Tibial artery (tissue), 4 donors: ENCODE data around the gene GPBP1.

Experiments used
- DNase-seq, 2 donors: peaks; one replicate each; pipeline ENCODE4 v3.0.0-alpha.2; 2019
- H3K27ac ChIP-seq, 2 donors: fragments of 200-600 bp; sonication (generic) in 1 of 2; 1 replicate in 1 of 2; 2 replicates in 1 of 2; pipeline ENCODE4 v1.5.1; 2018 to 2019; ENCODE audit warnings: mild to moderate bottlenecking in 1 of 2
- H3K27me3 ChIP-seq, 2 donors: fragments of 200-600 bp; sonication (generic) in 1 of 2; one replicate each; pipeline versions ENCODE4 v1.5.1 to v1.6.0; 2016 to 2019
- H3K36me3 ChIP-seq, 3 donors: fragments of 200-600 bp; sonication (generic) in 2 of 3; one replicate each; pipeline ENCODE4 v1.5.1; 2016 to 2019; ENCODE audit warnings: mild to moderate bottlenecking in 2 of 3
- H3K4me1 ChIP-seq, 4 donors: fragments of 200-600 bp; sonication (generic) in 2 of 4; 1 replicate in 3 of 4; 2 replicates in 1 of 4; pipeline ENCODE4 v1.5.1; 2016 to 2019
- H3K4me3 ChIP-seq, 2 donors: fragments of 200-600 bp; sonication (generic) in 1 of 2; 1 replicate in 1 of 2; 2 replicates in 1 of 2; pipeline ENCODE4 v1.5.1; 2018 to 2019; ENCODE audit warnings: mild to moderate bottlenecking in 2 of 2
- H3K9me3 ChIP-seq, 3 donors: fragments of 200-600 bp; sonication (generic) in 1 of 3; one replicate each; pipeline ENCODE4 v1.5.1; 2016 to 2019
- intact Hi-C: fragments of 100-400 bp; cut with DNase I; formaldehyde crosslinking; loops from one replicate; pipeline ENCODE4 v1.15.0; 2023; ENCODE audit warnings: low total_unique reads
- TF ChIP-seq, protein P1 (sequence below), 2 experiments: fragments of 200-600 bp in 1 of 2; fragments of 450-650 bp in 1 of 2; IDR thresholded peaks; one replicate each; pipeline ENCODE4 v1.5.1; 2017 to 2019; ENCODE audit warnings: antibody characterized with exemption in 2 of 2, mild to moderate bottlenecking in 1 of 2, moderate library complexity in 1 of 2

Gene GPBP1

DNA sequence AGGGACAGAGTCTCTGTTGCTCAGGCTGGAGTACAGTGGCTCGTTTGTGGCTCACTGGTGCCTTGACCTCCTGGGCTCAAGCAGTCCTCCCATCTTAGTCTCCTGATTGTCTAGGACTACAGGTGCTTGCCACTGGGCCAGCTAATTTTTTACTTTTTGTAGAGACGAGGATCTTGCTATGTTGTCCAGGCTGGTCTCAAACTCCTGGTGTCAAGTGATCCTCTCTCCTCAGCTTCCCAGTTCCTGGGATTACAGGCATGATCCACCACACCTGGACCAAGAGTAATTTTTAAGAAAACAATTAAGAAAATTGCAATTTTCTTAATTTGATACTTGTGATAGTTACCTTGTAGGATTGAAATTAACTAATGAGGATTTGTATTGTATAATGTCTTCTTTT is 73.9 kb downstream of the GPBP1 start:
- Histone ChIP-seq H3K4me1 (no peaks in the 10 kb centered on the region), H3K36me3 (peaks cover 27 to 56% (median 54%) of the 10 kb centered on the region in 3 donors), H3K4me3 (no peak overlapping the region), H3K9me3 (no peaks in the 10 kb centered on the region), H3K27me3 (no peaks in the 10 kb centered on the region), H3K27ac (no peak overlapping the region)
- no peak for DNase-seq
- TF ChIP-seq, protein P1, sequence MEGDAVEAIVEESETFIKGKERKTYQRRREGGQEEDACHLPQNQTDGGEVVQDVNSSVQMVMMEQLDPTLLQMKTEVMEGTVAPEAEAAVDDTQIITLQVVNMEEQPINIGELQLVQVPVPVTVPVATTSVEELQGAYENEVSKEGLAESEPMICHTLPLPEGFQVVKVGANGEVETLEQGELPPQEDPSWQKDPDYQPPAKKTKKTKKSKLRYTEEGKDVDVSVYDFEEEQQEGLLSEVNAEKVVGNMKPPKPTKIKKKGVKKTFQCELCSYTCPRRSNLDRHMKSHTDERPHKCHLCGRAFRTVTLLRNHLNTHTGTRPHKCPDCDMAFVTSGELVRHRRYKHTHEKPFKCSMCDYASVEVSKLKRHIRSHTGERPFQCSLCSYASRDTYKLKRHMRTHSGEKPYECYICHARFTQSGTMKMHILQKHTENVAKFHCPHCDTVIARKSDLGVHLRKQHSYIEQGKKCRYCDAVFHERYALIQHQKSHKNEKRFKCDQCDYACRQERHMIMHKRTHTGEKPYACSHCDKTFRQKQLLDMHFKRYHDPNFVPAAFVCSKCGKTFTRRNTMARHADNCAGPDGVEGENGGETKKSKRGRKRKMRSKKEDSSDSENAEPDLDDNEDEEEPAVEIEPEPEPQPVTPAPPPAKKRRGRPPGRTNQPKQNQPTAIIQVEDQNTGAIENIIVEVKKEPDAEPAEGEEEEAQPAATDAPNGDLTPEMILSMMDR (IDR thresholded peaks at IDR 0.05), result no peak
- intact Hi-C loops, result no loop called here

DNA sequence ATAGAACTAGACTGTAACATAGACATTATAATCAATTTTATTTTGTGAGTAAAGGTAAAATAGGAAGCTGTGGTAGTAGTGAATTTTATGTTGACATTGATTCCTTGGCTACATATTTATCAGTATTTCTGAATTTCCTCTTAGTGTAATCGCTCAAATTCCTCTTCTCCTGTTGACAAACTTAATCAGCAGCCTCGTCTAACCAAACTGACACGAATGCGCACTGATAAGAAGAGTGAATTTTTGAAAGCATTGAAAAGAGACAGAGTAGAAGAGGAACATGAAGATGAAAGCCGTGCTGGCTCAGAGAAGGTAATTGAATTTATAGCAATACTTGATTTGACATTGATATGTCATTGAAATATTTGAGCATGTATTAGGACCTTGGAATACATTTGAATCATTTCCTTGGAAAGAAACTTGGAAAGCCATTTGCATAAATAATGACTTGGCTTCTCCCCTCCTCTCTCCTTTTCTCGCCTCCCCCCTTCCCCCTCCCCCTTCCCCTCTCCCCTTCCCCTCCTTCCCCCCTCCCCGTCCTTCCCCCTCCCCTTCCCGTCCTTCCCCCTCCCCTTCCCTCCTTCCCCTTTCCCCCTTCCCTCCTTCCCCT is 75.5 kb downstream of the GPBP1 start:
- Histone ChIP-seq H3K4me1 (no peaks in the 10 kb centered on the region), H3K27me3 (no peaks in the 10 kb centered on the region), H3K9me3 (no peaks in the 10 kb centered on the region), H3K4me3 (no peak overlapping the region), H3K36me3 (peaks cover 30 to 70% (median 66%) of the 10 kb centered on the region in 3 donors), H3K27ac (no peak overlapping the region)
- no peak for DNase-seq
- TF ChIP-seq, protein P1 (IDR thresholded peaks at IDR 0.05), result no peak
- intact Hi-C loops, result no loop called here

DNA sequence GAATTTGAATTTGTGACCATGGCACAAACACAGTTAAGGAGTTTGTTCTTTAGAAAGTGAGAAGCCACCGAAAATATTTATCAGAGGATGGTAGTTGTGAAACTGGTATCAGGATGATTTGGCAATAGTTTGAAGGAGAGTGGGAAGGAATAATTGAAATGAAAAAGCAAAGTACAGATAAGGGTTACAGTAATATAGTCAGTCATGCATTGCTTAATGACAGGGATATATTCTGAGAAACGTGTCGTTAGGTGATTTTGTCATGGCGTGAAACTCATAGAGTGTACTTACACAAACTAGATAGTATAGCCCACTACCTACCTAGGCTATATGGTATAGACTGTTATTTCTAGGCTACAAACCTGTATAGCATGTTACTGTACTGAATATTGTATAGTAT is 84.2 kb downstream of the GPBP1 start:
- TF ChIP-seq, protein P1 (IDR thresholded peaks at IDR 0.05), result no peak
- H3K36me3 ChIP-seq, result peaks cover 26 to 52% (median 51%) of the 10 kb centered on the region in 3 donors

DNA sequence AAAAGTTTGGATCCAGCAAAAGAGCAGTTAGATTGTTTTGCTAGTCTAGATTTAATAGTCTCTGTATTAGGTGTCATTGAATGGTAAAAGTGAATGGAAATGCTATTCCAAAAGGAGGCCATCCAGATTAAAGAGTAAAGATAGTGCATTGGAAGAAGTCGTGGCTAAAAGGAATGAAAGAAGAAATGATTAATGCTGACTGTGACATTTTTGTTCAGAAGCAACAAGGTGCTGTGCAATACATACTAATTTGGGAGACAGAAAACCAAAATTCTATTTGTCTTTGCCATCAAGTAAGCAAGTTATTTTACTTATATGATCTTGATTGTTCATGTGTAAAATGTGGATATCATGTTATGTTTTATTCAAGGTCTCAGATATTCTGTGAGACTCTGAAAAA is 85.1 kb downstream of the GPBP1 start:
- no peaks in the 10 kb centered on the region for H3K27me3 ChIP-seq
- TF ChIP-seq, protein P1 (IDR thresholded peaks at IDR 0.05), result no peak

More for the DNA sequence above, 84.2 kb downstream of the GPBP1 start:
- peaks cover 0 to 13% (median 2%) of the 10 kb centered on the region in 4 donors for H3K4me1 ChIP-seq
- no peaks in the 10 kb centered on the region for H3K9me3 ChIP-seq
- no peaks in the 10 kb centered on the region for H3K27me3 ChIP-seq
- no peak overlapping the region for H3K4me3 ChIP-seq
- no peak for DNase-seq
- intact Hi-C loops, result no loop called here
- no peak overlapping the region for H3K27ac ChIP-seq

DNA sequence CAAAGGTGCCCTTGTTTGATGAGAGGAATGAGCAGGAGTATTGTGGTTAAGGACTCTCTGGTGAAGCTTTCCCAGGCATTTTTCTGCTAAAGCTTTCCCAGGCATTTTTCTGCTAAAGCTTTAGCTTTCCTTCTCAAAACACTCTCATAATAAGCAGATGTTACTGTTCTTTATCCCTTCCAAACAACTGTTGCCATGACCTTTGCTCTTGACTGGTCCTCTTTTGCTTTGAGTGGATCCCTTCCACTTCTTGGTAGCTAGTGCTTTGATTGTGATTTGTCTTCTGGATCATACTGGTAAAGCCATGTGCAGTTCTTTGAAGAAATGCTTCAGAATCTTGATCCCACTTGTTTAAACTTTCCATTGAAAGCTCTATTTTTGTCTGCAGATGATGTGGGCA is 85.8 kb downstream of the GPBP1 start:
- Histone ChIP-seq H3K4me3 (no peak overlapping the region), H3K27ac (no peak overlapping the region), H3K4me1 (peaks cover 0 to 13% (median 2%) of the 10 kb centered on the region in 4 donors), H3K27me3 (no peaks in the 10 kb centered on the region), H3K36me3 (peaks cover 34 to 43% (median 40%) of the 10 kb centered on the region in 3 donors), H3K9me3 (no peaks in the 10 kb centered on the region)
- TF ChIP-seq, protein P1 (IDR thresholded peaks at IDR 0.05), result no peak
- intact Hi-C loops, result no loop called here
- no peak for DNase-seq

More for the DNA sequence above, 85.1 kb downstream of the GPBP1 start:
- no peak for DNase-seq
- intact Hi-C loops, result no loop called here
- H3K4me1 ChIP-seq, result peaks cover 0 to 13% (median 2%) of the 10 kb centered on the region in 4 donors
- no peaks in the 10 kb centered on the region for H3K9me3 ChIP-seq
- no peak overlapping the region for H3K27ac ChIP-seq
- peaks cover 28 to 50% (median 45%) of the 10 kb centered on the region in 3 donors for H3K36me3 ChIP-seq
- H3K4me3 ChIP-seq, result no peak overlapping the region
